Epidermal melanocyte (primary cell): ENCODE measurements around the gene ZNF804A.
"Not testable (repeated sequence)": the region's sequence is repeated elsewhere in the genome, so short reads cannot be mapped to it uniquely, and the experiment has no call there.

Experiments used
- DNase-seq: peaks from one replicate; pipeline ENCODE4 v3.0.0; 2011; ENCODE audit warnings: low spot score; ENCODE audit not compliant: insufficient read length

Gene ZNF804A

GRCh38 chr2:184721881-184722280 lies 123.6 kb downstream of the ZNF804A start:
- no peak for DNase-seq

DNA sequence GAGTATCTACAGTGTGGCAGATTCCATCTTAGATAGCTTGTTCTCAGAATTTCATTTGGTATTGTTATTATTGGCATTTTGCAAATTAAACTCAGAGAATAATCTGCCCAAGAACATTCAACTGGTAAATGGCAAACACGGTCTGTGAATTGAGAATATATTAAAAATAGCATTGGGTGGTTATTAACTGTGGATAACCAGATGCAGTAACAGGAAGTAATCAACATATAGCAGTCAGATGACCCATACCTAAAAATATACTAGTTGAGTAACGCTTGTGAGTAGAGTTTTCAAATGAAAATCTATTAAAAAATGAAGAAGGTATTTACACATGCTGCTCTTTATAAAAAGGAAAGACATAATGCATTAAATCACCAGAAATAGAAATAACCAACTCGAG lies 129.5 kb downstream of the ZNF804A start:
- no peak for DNase-seq

DNA sequence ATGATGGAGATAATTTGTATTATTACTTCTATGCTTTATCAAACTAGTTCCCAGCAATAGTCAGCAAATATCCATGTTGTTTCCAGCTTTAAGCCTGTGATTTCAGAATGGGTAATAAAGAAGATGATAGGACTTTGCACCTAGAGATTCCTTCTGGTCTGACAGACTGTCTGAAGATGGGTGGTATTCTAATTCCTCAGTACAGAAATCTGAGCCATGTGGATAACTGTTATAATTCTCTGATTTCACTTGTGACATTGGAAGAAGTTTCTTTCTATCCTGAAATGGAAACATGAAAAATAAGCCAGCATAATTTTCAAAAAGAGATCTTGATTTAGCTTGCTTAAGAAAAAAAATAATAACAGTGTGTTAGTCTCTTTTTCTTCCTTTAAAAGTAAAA lies 130.1 kb downstream of the ZNF804A start:
- no peak for DNase-seq

DNA sequence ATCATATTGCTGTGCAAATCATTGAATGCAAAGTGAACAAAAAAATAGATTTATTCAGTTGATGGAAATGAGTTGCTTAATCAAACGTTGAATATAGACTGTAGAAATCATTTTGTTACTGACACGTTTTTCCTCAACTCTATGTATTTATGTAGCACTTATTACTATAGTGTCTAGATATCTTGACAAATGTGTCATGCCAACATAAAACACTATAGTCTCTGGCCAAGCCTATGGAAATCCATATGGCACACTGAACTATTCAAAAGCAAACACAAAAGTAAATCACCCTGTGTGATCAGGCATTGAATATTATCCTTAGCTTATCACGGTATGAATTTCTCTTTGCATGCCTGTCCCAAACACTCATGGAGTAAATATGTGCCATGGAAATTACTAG lies 131.3 kb downstream of the ZNF804A start:
- DNase-seq = no peak

DNA sequence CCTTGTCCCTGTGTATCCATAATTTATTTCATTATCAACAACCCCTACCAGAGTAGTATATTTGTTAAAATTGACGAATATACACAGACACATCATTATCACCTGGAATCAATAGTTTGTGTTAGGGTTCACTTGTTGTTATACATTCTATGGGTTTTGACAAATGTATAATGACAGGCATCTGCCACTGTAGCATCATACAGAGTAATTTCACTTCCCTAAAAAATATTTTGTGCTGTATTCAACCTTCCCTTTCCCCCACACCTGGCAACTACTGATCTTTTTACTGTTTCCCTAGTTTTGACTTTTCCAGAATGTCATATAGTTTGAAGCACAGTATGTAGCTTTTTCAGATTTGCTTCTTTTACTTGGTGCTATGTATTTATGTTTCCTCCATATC lies 132.0 kb downstream of the ZNF804A start:
- no peak for DNase-seq

DNA sequence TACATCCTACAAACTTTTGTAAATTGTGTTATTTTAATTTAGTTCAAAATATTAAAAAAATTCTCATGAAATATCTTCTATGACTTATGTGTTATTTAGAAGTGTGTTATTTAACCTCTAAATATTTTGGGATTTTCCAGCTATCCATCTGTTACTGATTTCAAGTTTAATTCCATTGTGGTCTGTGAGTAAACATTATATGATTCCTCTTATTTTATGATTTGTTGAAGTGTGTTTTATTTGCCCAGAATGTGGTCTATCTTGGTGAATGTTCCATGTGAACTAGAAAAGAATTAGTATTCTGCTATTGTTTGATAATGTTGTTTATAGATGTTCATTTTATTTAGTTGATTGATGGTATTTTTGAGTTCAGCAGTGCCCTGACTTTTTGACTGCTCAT lies 136.0 kb downstream of the ZNF804A start:
- DNase-seq = no peak

- no peak for DNase-seq
Measured at GRCh38 chr2:184735611-184736010, 137.3 kb downstream of the ZNF804A start.

DNA sequence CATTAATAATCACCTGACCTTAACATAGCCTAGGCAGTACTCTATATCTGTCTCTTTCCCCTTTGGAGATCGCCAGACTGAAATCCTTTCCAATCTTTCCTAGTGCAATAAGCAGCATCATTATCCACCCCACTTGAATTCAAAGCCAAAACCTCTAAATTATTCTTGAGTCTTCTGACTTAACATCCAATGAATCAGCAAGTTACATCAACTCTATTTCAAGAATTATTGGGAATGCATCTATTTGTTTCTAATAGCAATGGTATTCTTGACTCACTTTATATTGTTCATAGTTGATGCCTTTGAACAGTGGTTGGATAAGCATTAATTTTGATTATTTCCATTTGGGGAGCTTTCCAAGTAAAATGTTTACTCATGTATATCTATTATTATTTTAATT lies 144.8 kb downstream of the ZNF804A start:
- no peak for DNase-seq

- no peak for DNase-seq
Measured at GRCh38 chr2:184756161-184756560, 157.8 kb downstream of the ZNF804A start.

GRCh38 chr2:184756885-184757284 lies 158.6 kb downstream of the ZNF804A start:
- no peak for DNase-seq

GRCh38 chr2:184759557-184760255 lies 161.4 kb downstream of the ZNF804A start:
- DNase-seq = not testable (repeated sequence)

- no peak for DNase-seq
Measured at GRCh38 chr2:184760931-184761330, 162.6 kb downstream of the ZNF804A start.

- DNase-seq = no peak
Measured at GRCh38 chr2:184765112-184765895, 167.0 kb downstream of the ZNF804A start.

DNA sequence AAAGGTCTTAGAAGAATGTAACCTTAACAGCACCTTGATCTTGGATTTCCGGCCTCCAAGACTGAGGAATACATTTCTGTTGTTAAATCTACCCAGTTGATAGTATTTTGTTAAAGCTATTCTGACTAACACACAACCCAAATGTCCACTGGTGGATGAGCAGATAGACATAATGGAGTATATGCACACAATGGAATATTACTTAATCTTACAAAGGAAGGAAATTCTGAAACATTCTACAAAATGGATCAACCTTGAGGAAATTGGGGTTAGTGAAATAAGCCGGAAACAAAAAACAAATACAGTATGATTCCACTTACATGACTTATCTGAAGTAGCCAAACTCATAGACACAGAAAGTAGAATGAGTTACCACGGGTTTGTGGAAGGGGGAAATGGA lies 168.7 kb downstream of the ZNF804A start:
- DNase-seq = no peak

GRCh38 chr2:184769023-184769422 lies 170.7 kb downstream of the ZNF804A start:
- DNase-seq = no peak

- no peak for DNase-seq
Measured at GRCh38 chr2:184769686-184770085, 171.4 kb downstream of the ZNF804A start.

- DNase-seq = no peak
Measured at GRCh38 chr2:184779777-184780176, 181.4 kb downstream of the ZNF804A start.

GRCh38 chr2:184780384-184780783 lies 182.1 kb downstream of the ZNF804A start:
- DNase-seq = no peak

DNA sequence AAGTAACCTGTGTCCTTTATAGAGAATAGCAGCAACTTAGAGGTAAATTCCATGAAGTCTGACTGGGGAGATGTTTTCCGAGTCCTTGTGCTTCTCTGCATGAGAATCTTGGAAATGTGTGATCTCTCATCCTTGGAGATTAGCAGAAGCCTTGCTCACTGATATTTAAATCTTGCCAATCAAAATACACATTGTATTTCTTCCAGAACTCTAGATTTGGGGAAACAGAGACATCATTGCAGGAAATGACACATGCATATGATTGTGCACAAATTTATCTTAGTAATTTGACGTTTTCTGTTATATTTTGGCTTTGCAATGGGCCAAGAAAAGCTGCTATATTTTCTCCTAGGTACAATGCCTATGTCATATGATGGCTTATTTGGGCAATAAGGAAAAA lies 182.6 kb downstream of the ZNF804A start:
- no peak for DNase-seq

DNA sequence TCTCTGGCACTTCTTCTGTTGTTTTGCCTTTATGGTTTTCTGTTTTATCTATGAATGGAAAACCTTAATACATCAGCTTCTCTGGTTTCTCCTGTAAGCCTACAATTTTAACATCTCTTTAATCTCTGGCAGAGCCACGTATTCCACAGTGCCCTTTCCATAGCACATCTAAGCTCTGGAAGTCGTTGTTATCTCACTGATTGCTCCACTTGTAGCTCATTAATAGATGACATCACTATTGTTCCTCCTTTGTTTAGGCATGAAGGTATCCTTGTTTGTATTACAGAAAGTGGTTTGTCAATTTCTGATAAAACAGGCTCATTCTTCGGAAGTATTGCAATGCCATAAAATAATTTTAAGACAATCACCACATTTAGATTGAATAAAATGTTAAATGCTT lies 185.2 kb downstream of the ZNF804A start:
- DNase-seq = no peak

- DNase-seq = no peak
Measured at GRCh38 chr2:184793176-184793575, 194.8 kb downstream of the ZNF804A start.

DNA sequence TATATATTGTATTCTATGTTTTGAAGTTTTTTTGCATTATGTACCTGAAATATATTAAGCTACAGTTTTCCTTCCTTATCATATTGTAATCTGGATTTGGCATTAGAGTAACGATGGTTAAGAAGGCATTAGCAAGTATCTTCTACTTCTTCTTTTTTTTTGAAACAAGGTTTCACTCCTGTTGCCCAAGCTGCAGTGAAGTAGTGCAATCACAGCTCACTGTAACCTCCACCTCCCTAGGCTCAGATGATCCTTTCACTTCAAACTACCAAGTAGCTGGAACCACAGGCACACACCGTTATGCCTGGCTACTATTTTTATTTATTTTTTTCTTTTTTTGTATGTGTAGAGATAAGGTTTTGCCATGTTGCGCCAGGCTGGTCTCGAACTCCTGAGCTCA lies 201.1 kb downstream of the ZNF804A start:
- no peak for DNase-seq

- DNase-seq = no peak
Measured at GRCh38 chr2:184814421-184814820, 216.1 kb downstream of the ZNF804A start.
